ENCODE data around the gene DNM3.

The DNM3 gene

GRCh38 chr1:172146141-172146850, 305.0 kb downstream of the DNM3 start:
- DNase-seq: no peak

DNA sequence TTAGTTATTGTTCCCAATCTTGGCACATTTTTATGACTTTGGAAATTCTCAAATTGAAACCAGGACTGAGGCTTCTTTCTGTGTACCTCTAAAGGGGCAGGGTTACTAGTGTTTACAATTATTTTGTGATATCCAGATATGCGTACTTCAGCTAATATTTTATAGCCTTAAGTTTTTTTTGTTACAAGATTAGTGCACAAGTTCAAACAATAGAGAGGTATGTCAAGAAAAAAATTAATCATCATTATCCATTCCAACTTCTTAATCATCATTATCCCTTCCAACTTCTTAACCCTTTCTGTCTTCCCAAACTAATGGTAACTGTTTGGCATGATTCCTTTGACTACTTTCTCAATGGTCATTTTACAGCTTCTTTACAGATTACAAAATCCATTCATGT, 306.2 kb downstream of the DNM3 start:
- DNase-seq: no peak

DNA sequence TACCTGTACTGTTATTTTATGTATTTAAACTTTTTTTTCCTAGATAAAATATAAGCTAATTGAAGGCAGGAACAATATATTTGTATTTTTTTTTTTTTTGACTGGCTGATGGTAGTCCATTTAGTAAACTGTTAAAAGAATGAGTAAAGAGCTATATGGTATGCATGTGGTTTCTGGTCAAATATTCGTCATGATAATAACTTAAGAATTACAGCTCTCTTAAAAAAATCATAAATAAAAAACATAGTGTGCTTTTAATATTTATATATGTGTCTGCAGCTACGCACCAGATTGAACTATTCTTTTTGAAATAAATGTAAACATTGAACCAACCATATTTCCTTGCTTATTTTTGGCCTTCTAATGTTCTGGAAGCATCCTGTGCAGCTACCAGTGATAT, 306.9 kb downstream of the DNM3 start:
- DNase-seq: no peak

DNA sequence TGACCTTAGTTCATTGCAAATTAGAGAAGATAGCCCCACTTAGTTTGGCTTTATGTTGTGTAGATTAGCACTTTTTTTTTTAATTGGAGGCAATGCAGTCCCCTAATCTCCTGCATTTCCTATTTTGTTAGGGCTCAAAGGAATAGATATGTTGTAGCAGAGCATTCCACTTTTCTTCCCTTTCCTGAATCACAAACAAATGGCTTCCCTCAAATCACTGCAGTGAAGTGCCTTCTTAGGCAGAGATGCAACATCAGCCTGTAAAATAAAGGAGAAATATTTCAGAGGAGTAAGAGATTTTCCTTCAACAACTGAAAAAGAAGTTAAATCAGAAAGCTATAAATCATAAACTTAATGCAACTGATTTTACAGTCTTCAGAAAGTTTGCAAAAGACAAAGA, 307.4 kb downstream of the DNM3 start:
- no peak for DNase-seq

DNA sequence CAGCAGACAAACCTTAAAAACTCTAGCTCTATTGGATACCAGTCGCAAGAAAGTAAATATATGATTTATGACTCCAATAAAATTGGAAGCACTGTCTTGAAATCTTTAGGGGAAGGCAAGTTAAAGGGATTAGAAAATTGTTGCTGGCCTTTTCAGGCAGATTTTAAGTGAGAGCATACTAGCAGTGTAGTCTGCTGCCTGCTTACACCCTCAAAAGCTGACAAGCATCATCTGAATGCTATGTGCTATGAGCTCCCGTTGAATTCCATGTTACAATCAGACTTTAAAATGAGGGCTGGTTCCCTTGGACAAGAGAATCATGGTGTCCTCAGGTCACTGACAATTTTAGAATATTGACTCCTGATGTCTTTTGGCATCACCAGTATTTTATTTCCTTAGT, 308.0 kb downstream of the DNM3 start:
- DNase-seq: no peak

- no peak for DNase-seq
These were observed 313.3 kb downstream of the DNM3 start for GRCh38 chr1:172154551-172154950.

DNA sequence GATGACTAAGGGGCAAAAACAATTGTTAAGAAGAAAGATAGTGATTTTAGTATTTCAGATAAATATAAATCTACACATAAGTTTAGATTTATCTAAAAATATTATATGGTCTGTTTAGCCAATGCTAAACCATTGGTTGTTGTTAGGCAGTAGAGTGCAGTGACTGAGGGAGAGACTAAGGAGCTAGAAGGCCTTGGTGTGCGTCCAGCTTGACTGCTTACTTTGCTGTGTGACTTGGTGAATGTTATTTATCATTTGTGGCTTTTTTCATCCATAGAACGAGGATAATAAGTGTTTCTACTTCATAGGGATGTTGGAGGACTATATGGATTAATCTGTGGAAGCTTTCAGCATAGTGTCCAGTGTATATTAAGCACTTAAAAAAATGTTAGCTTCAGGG, 314.5 kb downstream of the DNM3 start:
- DNase-seq: no peak

GRCh38 chr1:172162236-172162635, 320.9 kb downstream of the DNM3 start:
- DNase-seq: no peak

DNA sequence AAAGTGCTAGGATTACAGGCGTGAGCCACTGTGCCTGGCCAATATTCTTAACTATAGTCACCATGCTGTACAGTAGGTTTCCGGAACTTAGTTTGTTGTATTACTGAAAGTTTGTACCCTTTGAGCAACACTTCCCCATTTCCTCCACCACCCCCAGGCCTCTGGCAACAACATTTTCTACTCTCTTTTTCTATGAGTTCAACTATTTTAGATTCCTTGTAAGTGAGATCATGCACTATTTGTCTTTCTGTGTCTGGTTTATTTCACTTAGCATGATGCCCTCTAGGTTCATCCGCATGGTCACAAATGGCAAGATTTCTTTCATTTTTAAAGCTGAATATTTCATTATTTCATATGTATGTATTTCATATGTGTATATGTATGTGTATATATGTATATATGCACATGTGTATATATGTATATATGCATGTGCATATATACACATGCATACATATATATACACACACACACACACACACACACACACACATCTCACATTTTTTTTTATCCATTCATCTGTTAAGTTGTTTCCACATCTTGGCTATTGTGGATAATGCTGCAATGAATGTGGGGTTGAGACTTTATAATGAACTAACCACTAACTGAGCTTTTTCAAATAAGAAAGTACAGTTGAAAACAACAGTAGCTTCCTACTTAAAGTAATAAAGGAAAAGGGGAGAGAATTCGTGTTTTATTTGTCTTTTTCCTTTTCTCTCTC, 322.4 kb downstream of the DNM3 start:
- DNase-seq: no peak

DNA sequence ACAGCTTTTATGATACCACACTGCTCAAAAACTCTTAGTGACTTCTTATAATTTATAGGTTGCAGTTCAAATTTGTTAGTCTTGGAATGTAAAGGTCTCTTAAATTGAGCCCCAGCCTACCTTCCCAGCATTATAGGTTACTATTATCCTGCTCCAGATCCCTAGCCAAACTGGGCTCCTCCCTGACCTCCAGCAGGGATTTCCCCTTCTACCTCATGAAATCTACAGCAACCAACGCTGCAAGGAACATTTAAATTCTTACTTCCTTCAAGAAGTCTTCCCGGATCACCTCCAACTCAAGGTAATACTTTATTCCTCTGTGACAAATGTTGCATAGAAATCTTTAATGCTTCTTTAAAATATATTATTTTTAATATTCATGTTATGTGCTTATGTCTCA, 324.1 kb downstream of the DNM3 start:
- DNase-seq: no peak

DNA sequence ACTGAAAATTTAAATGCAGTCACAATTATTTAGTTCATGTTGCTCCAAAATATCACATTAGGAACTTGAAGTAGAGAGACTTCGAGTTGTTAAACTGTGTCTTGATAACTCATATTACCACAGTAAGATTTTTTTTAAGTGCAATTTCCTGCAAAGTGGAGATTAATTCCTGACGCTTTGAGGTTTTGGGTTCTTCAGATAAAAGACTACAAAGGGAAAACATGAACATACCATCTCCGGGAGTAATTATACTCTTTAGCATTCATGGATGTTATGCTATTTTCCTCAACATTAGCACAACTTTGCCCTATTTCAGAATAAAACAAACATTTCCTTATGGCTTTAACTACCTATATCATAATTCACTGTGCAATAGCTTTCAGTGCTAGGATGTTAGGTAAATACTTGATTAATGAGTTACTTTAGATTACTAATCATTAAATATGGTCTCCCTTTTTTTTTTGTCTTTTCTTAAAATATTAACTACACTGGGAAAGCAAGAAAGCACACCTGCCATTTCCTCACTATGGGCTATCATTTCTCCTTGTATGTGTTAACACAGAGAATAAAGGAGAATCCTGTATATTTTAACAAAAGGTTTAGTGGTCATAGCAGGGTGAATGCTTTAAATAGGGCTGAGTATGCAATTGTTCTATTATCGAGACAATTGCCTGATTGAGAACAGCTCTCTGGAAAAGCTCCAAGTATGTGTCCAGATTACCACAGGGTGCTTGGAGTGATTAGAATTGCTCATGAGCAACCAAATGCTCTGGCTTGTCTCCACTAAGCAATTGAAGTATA, 326.7 kb downstream of the DNM3 start:
- DNase-seq: no peak

GRCh38 chr1:172168597-172168872, 327.2 kb downstream of the DNM3 start:
- no peak for DNase-seq

DNA sequence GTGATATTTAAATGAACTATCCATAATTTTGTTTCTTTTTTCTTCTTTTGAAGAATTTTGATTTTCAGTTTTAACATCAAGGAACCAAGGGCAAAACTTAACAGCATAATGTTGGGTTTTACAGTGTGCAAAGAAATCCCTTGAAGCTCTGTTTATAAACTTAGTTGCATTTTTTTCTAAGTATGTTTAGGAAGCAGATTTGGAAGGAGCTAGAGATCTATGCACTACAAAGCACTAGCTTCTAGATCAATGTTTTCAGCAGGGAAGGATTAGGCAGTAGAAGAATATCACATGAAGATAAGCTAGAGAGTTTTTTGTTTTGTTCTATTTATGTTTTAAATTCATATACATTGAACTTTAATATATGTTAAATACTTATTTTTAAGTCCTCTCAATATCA, 328.5 kb downstream of the DNM3 start:
- no peak for DNase-seq

- no peak for DNase-seq
These were observed 331.1 kb downstream of the DNM3 start for GRCh38 chr1:172172352-172172831.

DNA sequence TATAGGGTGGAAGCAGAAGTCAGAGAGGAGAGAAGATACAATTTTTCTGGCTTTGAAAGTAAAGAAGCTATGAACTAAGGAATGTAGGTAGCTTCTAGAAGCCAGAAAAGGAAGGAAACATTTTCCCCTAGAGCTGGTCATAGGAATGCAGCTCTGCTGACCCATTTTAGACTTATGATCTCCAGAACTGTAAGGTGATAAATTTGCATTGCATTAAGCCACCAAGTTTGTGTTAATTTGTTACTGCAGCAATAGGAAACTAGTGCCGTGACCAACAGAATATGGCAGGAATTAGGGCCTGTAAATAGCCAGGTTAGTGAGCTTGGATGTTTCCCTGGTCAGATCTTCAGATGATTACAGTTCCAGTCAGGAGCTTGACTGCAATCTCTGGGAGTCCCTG, 334.9 kb downstream of the DNM3 start:
- DNase-seq: no peak

DNA sequence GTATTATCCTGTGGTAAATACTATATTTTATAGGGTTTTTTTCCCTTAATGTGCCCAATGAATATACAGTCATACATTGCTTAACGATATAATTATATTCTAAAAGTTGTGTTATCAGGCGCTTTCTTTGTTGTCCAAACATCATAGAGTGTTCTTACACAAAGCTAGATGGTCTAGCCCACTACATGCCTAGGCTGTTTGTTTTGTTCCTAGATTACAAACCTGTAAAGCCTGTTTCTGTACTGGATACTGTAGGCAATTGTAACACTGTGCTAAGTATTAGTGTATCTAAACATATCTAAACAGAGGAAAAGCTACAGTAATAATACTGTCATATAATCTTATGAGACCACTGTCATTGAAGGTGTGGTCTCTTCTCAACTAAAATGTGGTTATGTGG, 336.6 kb downstream of the DNM3 start:
- peak; percentile 27 for DNase-seq

- DNase-seq: no peak
These were observed 337.6 kb downstream of the DNM3 start for GRCh38 chr1:172178886-172179285.

- DNase-seq: no peak
These were observed 338.6 kb downstream of the DNM3 start for GRCh38 chr1:172179918-172180317.

- no peak for DNase-seq
These were observed 339.4 kb downstream of the DNM3 start for GRCh38 chr1:172180501-172181285.

- no peak for DNase-seq
These were observed 343.4 kb downstream of the DNM3 start for GRCh38 chr1:172184506-172185191.

DNA sequence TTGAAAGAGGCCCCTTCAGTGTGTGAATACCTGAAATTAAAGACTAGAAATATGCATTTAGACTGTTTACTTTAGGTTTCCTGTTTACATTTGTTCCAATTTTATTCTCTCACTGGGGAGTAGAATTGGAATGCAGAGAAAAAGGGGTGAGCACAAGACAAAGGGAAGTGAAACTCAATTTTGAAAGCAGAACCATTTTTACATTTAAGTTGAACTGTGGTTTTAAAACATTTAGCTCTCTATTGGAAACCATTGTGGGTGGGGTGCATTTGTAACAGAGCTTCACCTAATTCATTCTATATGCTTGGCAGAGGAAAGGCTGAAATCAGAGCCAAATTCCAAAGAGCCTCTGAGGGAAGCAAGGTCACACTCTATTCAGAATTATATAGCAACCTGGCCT, 343.9 kb downstream of the DNM3 start:
- no peak for DNase-seq

DNA sequence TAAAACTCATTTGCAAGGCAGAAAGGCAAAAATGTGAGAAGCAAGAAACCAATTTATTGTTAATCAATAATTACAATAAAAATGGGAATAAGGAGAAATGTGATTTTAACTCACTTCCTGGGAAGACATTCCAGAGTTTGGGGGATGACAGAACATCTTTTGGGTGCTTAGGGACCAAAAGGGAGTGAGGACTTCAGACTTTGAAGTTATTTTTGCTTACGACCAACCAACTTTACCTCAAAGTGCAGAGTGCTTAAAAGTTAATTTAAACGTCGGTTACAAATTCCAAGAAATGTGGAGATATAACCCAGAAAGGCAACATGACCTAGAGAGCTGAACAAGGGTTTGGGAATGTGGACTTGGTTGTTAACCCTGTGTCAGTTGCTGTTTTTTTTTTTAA, 344.7 kb downstream of the DNM3 start:
- no peak for DNase-seq

DNA sequence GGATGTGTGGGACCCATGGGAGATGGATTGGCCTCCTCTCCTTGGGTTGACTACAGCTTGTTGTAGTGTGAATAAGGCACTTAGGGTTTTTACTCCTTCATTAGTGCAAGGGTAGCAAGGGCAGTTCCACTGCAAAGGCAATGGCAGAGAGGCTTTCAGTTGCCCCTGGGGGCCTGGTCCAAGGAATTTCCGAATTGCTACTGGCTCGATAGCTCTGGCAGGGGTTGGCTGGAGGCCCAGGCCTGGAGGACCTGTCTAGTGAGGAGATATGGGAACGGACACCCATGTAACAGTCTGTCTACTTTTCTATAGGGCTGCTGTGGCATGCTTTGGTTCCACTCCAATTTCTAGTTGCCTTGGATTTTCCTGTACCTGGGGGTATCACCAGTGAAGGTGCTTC, 360.3 kb downstream of the DNM3 start:
- DNase-seq: no peak

All from NCI-H510A treated with DMSO at 0.1 percent for 48 hours (cell line).